ENCODE measurements around the gene COL6A2.

GRCh38 chr21:46127239-46128105 is 29.6 kb downstream of the COL6A2 start:
- TF ChIP-seq CTCF (IDR thresholded peaks at IDR 0.05): no peak
- no peak for TF ChIP-seq EP300 (IDR thresholded peaks at IDR 0.05)
- TF ChIP-seq POLR2AphosphoS5 (IDR thresholded peaks at IDR 0.05): no peak

All from esophagus muscularis mucosa (tissue), 4 donors.